OCI-LY7 (cell line): ENCODE data around the gene ACACA.

ENCODE experiments used
- EZH2phosphoT487 ChIP-seq: fragments of 200-600 bp; sonication (generic); IDR thresholded peaks from 2 replicates; pipeline ENCODE4 v1.6.1; 2018; ENCODE audit warnings: low read depth, borderline replicate concordance, mild to moderate bottlenecking, mixed run types, antibody characterized with exemption, low read length, moderate library complexity, mixed read lengths
- TF ChIP-seq, protein P1 (sequence below): fragments of 200-600 bp; sonication (generic); conservative IDR thresholded peaks from 2 replicates; pipeline ENCODE4 v1.5.1; 2014; ENCODE audit warnings: mild to moderate bottlenecking, antibody characterized with exemption, low read length, moderate library complexity, mixed read lengths

- TF ChIP-seq, protein P1, sequence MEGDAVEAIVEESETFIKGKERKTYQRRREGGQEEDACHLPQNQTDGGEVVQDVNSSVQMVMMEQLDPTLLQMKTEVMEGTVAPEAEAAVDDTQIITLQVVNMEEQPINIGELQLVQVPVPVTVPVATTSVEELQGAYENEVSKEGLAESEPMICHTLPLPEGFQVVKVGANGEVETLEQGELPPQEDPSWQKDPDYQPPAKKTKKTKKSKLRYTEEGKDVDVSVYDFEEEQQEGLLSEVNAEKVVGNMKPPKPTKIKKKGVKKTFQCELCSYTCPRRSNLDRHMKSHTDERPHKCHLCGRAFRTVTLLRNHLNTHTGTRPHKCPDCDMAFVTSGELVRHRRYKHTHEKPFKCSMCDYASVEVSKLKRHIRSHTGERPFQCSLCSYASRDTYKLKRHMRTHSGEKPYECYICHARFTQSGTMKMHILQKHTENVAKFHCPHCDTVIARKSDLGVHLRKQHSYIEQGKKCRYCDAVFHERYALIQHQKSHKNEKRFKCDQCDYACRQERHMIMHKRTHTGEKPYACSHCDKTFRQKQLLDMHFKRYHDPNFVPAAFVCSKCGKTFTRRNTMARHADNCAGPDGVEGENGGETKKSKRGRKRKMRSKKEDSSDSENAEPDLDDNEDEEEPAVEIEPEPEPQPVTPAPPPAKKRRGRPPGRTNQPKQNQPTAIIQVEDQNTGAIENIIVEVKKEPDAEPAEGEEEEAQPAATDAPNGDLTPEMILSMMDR, result no peak
- TF ChIP-seq EZH2phosphoT487, result no peak
These were observed 11.2 kb upstream of the ACACA start for GRCh38 chr17:37417852-37418251.
